NK-92 treated with Interleukin-12 subunit alpha and Interleukin-12 subunit beta, amount 100 ng/mL, for 24 hours (cell line): ENCODE data around the gene RBM12.
"Not testable (repeated sequence)": the region's sequence is repeated elsewhere in the genome, so short reads cannot be mapped to it uniquely, and the experiment has no call there.

Experiments
- DNase-seq: peaks from one replicate; lab custom pipeline; 2025; lab: John Stamatoyannopoulos, UW

Gene RBM12

GRCh38 chr20:35664466-35665206 is at the start of gene RBM12, which contains the start of gene CPNE1:
RBM12 (minus strand) TSS chr20:35664900; CDS start chr20:35655322, 9,578 bp downstream.
CPNE1 (minus strand) TSS chr20:35664900; CDS start chr20:35632923, 31,977 bp downstream.
- peak; percentile 90 for DNase-seq

GRCh38 chr20:35714127-35714526 is 49.4 kb upstream of the RBM12 start:
- DNase-seq: no peak

- not testable (repeated sequence) for DNase-seq
These were observed 48.4 kb upstream of the RBM12 start for GRCh38 chr20:35713120-35713519.

GRCh38 chr20:35711588-35712209 is 47.0 kb upstream of the RBM12 start:
- DNase-seq: no peak

- DNase-seq: no peak
These were observed 46.3 kb upstream of the RBM12 start for GRCh38 chr20:35710884-35711587.

- DNase-seq: no peak
These were observed 45.3 kb upstream of the RBM12 start for GRCh38 chr20:35710039-35710438.

- DNase-seq: no peak
These were observed 44.6 kb upstream of the RBM12 start for GRCh38 chr20:35709259-35709658.

- no peak for DNase-seq
These were observed 43.8 kb upstream of the RBM12 start for GRCh38 chr20:35708502-35708901.

- DNase-seq: not testable (repeated sequence)
These were observed 42.2 kb upstream of the RBM12 start for GRCh38 chr20:35706591-35707529.

GRCh38 chr20:35705894-35706293 is 41.2 kb upstream of the RBM12 start:
- DNase-seq: not testable (repeated sequence)

GRCh38 chr20:35704514-35705261 is 40.0 kb upstream of the RBM12 start:
- no peak for DNase-seq

- no peak for DNase-seq
These were observed 38.4 kb upstream of the RBM12 start for GRCh38 chr20:35702824-35703695.

- DNase-seq: no peak
These were observed 37.5 kb upstream of the RBM12 start for GRCh38 chr20:35702051-35702823.

- DNase-seq: no peak
These were observed 36.0 kb upstream of the RBM12 start for GRCh38 chr20:35700625-35701148.

GRCh38 chr20:35699957-35700624 is 35.4 kb upstream of the RBM12 start:
- DNase-seq: no peak

GRCh38 chr20:35699127-35699956 is 34.6 kb upstream of the RBM12 start, which contains the start of the genes NFS1 and ROMO1:
NFS1 (minus strand) TSS chr20:35699352; CDS start chr20:35699288, 64 bp downstream.
ROMO1 (plus strand) TSS chr20:35699405; CDS start chr20:35699633, 228 bp downstream.
- DNase-seq: peak; percentile 69
